ENCODE data around the gene MYOZ2.

MYOZ2 gene

DNA sequence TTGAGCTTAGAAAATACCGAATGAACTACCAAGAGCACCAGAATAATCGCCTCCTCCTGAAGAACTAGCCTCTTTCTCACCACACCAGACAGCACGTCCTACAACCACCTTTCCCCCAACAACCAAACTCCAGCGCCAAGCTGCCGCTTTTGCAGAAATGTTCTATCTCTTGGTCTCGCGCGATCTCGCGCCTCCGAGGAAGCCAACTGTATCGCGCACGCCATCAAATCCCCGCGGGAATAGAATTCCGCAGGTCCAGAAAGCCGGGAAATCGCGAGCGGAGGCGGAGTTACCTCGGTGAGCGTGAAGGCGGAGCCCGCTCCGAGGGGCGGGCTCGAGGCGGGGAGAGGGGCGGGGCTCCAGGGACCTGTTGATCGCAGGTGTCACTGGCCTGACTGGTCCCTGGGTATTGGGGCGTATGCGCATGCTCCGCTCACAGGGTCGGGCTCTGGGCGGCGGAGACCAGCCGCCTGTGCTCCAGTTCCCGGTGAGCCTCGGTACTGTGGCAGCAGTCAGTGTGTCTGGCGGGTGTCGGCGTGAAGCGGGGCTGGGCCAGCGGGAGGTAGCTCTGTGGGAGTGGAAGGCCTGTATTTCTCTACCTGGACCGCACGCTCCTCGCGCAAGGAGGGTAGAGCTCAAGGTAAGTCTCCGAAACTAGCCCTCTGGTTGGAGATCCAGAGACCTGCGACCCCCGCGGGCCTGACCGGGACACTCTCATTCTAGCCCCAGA, 76.8 kb downstream of the MYOZ2 start, which contains the start of gene USP53:
TSS of gene USP53 (plus strand) at position 480 of the 730 bp plus-strand sequence. CDS start 27,047 bp downstream, outside the sequence.
- H3K27ac ChIP-seq, result peak within 1 kb of the TSS; percentile 82
- TF ChIP-seq, protein P1, sequence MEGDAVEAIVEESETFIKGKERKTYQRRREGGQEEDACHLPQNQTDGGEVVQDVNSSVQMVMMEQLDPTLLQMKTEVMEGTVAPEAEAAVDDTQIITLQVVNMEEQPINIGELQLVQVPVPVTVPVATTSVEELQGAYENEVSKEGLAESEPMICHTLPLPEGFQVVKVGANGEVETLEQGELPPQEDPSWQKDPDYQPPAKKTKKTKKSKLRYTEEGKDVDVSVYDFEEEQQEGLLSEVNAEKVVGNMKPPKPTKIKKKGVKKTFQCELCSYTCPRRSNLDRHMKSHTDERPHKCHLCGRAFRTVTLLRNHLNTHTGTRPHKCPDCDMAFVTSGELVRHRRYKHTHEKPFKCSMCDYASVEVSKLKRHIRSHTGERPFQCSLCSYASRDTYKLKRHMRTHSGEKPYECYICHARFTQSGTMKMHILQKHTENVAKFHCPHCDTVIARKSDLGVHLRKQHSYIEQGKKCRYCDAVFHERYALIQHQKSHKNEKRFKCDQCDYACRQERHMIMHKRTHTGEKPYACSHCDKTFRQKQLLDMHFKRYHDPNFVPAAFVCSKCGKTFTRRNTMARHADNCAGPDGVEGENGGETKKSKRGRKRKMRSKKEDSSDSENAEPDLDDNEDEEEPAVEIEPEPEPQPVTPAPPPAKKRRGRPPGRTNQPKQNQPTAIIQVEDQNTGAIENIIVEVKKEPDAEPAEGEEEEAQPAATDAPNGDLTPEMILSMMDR (conservative IDR thresholded peaks at IDR 0.05), result no peak
- no peak for TF ChIP-seq ZFX (IDR thresholded peaks at IDR 0.05)

- peak overlapping the region; percentile 82 for H3K27ac ChIP-seq
- TF ChIP-seq ZFX (IDR thresholded peaks at IDR 0.05), result no peak
- TF ChIP-seq, protein P1 (conservative IDR thresholded peaks at IDR 0.05), result peak; percentile 54
These were observed 77.5 kb downstream of the MYOZ2 start for GRCh38 chr4:119212964-119213606.

DNA sequence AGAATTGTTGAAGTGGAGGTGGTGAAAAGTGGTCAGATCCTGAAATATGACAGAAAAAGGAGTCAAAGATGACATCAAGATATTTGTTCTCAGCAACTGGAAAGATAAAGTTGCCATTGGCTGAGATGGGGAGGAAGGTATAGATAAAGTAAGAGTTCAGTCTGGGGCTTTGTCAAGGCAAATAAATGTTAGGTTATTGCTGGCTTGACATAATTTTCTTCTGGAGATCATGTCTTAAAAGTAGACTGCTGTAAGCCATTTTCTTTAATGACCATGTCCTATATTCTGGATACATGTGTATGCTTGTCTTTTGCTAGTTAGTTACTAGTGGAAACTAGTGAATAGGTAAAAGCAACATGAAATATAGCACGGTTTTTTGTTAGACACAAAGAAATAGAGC, 82.5 kb downstream of the MYOZ2 start:
- TF ChIP-seq ZFX (IDR thresholded peaks at IDR 0.05), result no peak
- TF ChIP-seq, protein P1 (conservative IDR thresholded peaks at IDR 0.05), result no peak

GRCh38 chr4:119221412-119221811, 85.8 kb downstream of the MYOZ2 start:
- no peak overlapping the region for H3K27ac ChIP-seq
- TF ChIP-seq, protein P1 (conservative IDR thresholded peaks at IDR 0.05), result no peak
- no peak for TF ChIP-seq ZFX (IDR thresholded peaks at IDR 0.05)

More for the DNA sequence above, 82.5 kb downstream of the MYOZ2 start:
- no peak overlapping the region for H3K27ac ChIP-seq

DNA sequence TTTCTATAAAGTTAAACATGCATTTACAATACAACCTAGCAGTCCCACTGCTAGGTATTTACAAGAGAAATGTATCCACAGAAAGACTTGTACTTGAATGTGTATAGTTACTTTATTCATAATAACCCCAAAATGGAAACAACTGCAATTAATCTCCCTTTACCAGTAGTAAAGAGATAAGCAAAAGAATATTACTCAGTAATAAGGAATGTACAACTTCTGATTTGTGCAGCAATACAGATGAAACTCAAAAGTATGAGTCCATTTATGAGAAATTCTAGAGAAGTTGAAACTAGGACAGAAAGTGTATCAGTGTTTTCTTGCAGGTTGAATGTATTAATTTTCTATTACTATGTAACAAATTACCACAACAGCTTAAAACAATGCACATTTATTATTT, 92.1 kb downstream of the MYOZ2 start:
- H3K27ac ChIP-seq, result no peak overlapping the region
- TF ChIP-seq, protein P1 (conservative IDR thresholded peaks at IDR 0.05), result no peak
- TF ChIP-seq ZFX (IDR thresholded peaks at IDR 0.05), result no peak

DNA sequence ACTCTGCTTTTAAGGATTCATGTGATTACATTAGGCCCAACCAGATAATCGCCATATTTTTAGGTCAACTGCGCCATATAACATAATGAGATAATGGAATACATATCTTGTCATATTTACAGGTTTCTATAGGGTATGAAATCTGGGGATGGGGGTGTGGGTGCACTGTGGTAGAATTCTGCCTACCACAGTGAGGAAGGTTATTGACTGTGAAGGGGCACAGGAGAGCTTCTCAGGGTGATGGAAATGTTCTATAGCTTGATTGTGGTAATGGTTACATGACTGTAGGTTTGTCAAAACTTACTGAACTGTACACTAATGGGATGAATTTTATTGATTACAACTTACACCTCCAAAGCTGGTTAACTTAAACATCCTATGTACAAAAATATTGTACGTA, 92.8 kb downstream of the MYOZ2 start:
- no peak overlapping the region for H3K27ac ChIP-seq
- TF ChIP-seq ZFX (IDR thresholded peaks at IDR 0.05), result no peak
- TF ChIP-seq, protein P1 (conservative IDR thresholded peaks at IDR 0.05), result no peak
